Prostate gland (tissue), 2 donors: ENCODE measurements around the gene ZNF70.

Experiments used
- POLR2A ChIP-seq: fragments of 450-650 bp; IDR thresholded peaks from one replicate; pipeline ENCODE4 v1.6.1; 2016; ENCODE audit warnings: antibody characterized with exemption, mild to moderate bottlenecking
- POLR2AphosphoS5 ChIP-seq: sonication (generic); formaldehyde crosslinking; IDR thresholded peaks from one replicate; pipeline ENCODE4 v1.6.1; 2017; ENCODE audit warnings: antibody characterized with exemption
- TF ChIP-seq, protein P1 (sequence below), 4 experiments: fragments of 200-600 bp in 2 of 4; fragments of 450-650 bp in 2 of 4; sonication (generic) in 2 of 4; IDR thresholded peaks; 1 replicate in 3 of 4; 2 replicates in 1 of 4; pipeline ENCODE4 v1.5.1; 2016 to 2019; ENCODE audit warnings: antibody characterized with exemption in 4 of 4, mild to moderate bottlenecking in 2 of 4, moderate library complexity in 2 of 4

DNA sequence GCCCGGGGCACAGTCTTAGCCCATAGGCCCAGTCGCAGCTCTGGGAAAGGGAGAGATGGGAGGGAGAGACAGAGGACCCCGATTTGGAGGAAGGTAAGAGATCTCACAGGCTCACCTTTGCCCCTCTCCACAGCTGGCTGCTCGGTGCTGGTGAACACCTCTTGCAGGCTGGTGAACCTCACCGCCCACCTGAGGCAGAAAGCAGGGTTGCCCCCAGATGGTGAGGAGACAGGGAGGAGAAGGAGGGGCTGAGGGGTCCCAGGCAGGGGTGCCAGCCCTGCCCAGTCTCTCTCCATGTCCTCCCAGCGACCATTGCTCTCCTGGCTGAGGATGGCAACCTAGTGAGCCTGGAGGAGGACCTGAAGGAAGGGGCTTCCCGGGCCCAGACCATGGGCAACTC is 13.0 kb upstream of the ZNF70 start:
- TF ChIP-seq, protein P1, sequence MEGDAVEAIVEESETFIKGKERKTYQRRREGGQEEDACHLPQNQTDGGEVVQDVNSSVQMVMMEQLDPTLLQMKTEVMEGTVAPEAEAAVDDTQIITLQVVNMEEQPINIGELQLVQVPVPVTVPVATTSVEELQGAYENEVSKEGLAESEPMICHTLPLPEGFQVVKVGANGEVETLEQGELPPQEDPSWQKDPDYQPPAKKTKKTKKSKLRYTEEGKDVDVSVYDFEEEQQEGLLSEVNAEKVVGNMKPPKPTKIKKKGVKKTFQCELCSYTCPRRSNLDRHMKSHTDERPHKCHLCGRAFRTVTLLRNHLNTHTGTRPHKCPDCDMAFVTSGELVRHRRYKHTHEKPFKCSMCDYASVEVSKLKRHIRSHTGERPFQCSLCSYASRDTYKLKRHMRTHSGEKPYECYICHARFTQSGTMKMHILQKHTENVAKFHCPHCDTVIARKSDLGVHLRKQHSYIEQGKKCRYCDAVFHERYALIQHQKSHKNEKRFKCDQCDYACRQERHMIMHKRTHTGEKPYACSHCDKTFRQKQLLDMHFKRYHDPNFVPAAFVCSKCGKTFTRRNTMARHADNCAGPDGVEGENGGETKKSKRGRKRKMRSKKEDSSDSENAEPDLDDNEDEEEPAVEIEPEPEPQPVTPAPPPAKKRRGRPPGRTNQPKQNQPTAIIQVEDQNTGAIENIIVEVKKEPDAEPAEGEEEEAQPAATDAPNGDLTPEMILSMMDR (IDR thresholded peaks at IDR 0.05) = no peak
- TF ChIP-seq POLR2A = no peak
- TF ChIP-seq POLR2AphosphoS5 = no peak
